K562 (cell line): ENCODE results near the gene RNF141. TPM values are rescaled to one million over a fixed set of nuclear protein-coding genes. Genes with fewer than 3 reads are reported as not detected.

ENCODE experiments used
- ADNP ChIP-seq: fragments of 200-800 bp; sonication (Bioruptor generic); IDR thresholded peaks from 2 replicates; pipeline ENCODE4 v1.6.1; 2016; ENCODE audit warnings: missing genetic modification characterization, missing compliant biosample characterization
- FOS ChIP-seq: IDR thresholded peaks from 3 replicates; pipeline ENCODE4 v1.6.1; 2011; ENCODE audit not compliant: insufficient read length; ENCODE audit errors: extremely low read depth
- LCOR ChIP-seq: sonication (generic); formaldehyde crosslinking; IDR thresholded peaks from 2 replicates; pipeline ENCODE4 v1.8.0; 2022; ENCODE audit warnings: mild to moderate bottlenecking, missing genetic modification reagents
- MAFF ChIP-seq: IDR thresholded peaks from 2 replicates; pipeline ENCODE4 v1.6.1; 2012; ENCODE audit warnings: low read length, improper control_type of control experiment
- MIER1 ChIP-seq: fragments of 450-650 bp; IDR thresholded peaks from 2 replicates; pipeline ENCODE4 v1.6.1; 2016; ENCODE audit warnings: antibody characterized with exemption, mild to moderate bottlenecking, low read depth
- PCBP1 ChIP-seq: fragments of 200-400 bp; formaldehyde crosslinking; IDR thresholded peaks from 2 replicates; pipeline ENCODE4 v1.6.1; 2018; ENCODE audit warnings: mild to moderate bottlenecking, low read depth, low read length; ENCODE audit not compliant: poor library complexity, severe bottlenecking
- RCOR1 ChIP-seq, 2 experiments: IDR thresholded peaks; 2 replicates each; pipeline ENCODE4 v1.6.1; 2012; ENCODE audit warnings: low read depth in 2 of 2, low read length in 2 of 2, borderline replicate concordance in 1 of 2, improper control_type of control experiment in 1 of 2
- ZNF146 ChIP-seq: IDR thresholded peaks from one replicate; pipeline ENCODE4 v1.6.1; 2018; ENCODE audit warnings: missing compliant biosample characterization; ENCODE audit not compliant: unreplicated experiment
- ZNF184 ChIP-seq: sonication (generic); formaldehyde crosslinking; IDR thresholded peaks from 2 replicates; pipeline ENCODE4 v1.5.0; 2020; ENCODE audit warnings: missing genetic modification reagents
- ZNF274 ChIP-seq: IDR thresholded peaks from 2 replicates; pipeline ENCODE4 v1.6.1; 2011; ENCODE audit warnings: low read depth, mild to moderate bottlenecking, low read length, moderate library complexity, borderline replicate concordance
- ZNF668 ChIP-seq: fragments of 250-450 bp; sonication (Bioruptor Pico); IDR thresholded peaks from 2 replicates; pipeline ENCODE4 v1.8.0; 2022; ENCODE audit warnings: mild to moderate bottlenecking, inconsistent platforms
- ZNF778 ChIP-seq: fragments of 450-650 bp; formaldehyde crosslinking; IDR thresholded peaks from 2 replicates; pipeline ENCODE4 v1.4.0; 2020; ENCODE audit warnings: mild to moderate bottlenecking, moderate library complexity
- polyA plus RNA-seq, 8 experiments: library from polyadenylated mRNA; depleted of rRNA in 4 of 8; stranded (reverse) in 5 of 8; unstranded in 3 of 8; fragments of >200 nt; fragmentation: Nextera tagmentation in 2 of 8; fragmentation: Illumina TruSeq in 1 of 8; extraction: Ambion mirVana in 2 of 8; extraction: Trizol in 1 of 8; gene quantifications; 2 replicates each; pipeline versions ENCODE4 v1.2.1 to v1.2.3, GENCODE V29; 2011 to 2014; ENCODE audit warnings: inconsistent platforms in 1 of 8, missing spikeins in 1 of 8
- total RNA-seq, 7 experiments: library from RNA; depleted of rRNA in 6 of 7; stranded (reverse); fragments of >200 nt in 6 of 7; fragmentation: Illumina TruSeq in 2 of 7; extraction: Trizol in 2 of 7; gene quantifications; 2 replicates each; pipeline versions ENCODE4 v1.2.1 to v1.2.3, GENCODE V29; 2011 to 2021; ENCODE audit warnings: low replicate concordance in 1 of 7
- TF ChIP-seq, protein P1 (sequence below): fragments of 250-450 bp; sonication (Bioruptor Pico); IDR thresholded peaks from 2 replicates; pipeline ENCODE4 v1.4.0; 2020; ENCODE audit warnings: mild to moderate bottlenecking, moderate library complexity
- TF ChIP-seq, protein P2 (sequence below): fragments of 250-450 bp; sonication (Bioruptor Pico); IDR thresholded peaks from 2 replicates; pipeline ENCODE4 v1.4.0; 2020; ENCODE audit warnings: mild to moderate bottlenecking, moderate library complexity
- TF ChIP-seq, protein P3 (sequence below): fragments of 250-450 bp; sonication (Bioruptor Pico); IDR thresholded peaks from 2 replicates; pipeline ENCODE4 v1.4.0; 2020; ENCODE audit warnings: mild to moderate bottlenecking
- TF ChIP-seq, protein P4 (sequence below): fragments of 250-450 bp; sonication (Bioruptor Pico); IDR thresholded peaks from 2 replicates; pipeline ENCODE4 v1.4.0; 2020; ENCODE audit warnings: mild to moderate bottlenecking, moderate library complexity, borderline replicate concordance
- TF ChIP-seq, protein P5 (sequence below), 2 experiments: IDR thresholded peaks; 2 replicates each; pipeline ENCODE4 v1.6.1; 2012; ENCODE audit warnings: improper control_type of control experiment in 2 of 2, low read depth in 2 of 2, low read length in 2 of 2, borderline replicate concordance in 1 of 2

Gene RNF141
- total and polyA plus RNA-seq, 9 of the 15 experiments (the other 6 are each of a cell fraction or from before 2014, with no cell fraction given), result 9.7 to 51.9 (median 18.9) TPM

DNA sequence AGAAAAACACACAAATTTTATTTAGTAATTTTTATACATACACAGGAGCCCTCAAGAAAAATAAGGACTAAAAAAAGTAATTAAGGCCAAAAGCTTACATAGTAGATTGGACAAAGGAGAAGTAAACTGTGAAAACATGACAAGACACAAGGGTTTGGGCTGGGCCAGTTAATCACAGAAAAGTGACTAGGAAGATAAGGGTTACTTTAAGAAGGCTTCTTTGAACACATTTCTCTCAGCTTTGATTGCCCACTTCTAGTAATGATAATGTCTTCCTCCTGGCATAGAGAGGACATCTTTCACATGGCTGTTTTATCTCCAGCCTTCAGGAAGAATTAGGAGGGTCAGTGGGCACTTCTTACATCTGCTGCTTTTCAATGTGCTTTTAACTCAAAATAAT is 3.4 kb downstream of the RNF141 start (continued):
- TF ChIP-seq ZNF668 (CRISPR knock-in tag), result no peak
- no peak for TF ChIP-seq ZNF778 (CRISPR knock-in tag)
- TF ChIP-seq, protein P1, sequence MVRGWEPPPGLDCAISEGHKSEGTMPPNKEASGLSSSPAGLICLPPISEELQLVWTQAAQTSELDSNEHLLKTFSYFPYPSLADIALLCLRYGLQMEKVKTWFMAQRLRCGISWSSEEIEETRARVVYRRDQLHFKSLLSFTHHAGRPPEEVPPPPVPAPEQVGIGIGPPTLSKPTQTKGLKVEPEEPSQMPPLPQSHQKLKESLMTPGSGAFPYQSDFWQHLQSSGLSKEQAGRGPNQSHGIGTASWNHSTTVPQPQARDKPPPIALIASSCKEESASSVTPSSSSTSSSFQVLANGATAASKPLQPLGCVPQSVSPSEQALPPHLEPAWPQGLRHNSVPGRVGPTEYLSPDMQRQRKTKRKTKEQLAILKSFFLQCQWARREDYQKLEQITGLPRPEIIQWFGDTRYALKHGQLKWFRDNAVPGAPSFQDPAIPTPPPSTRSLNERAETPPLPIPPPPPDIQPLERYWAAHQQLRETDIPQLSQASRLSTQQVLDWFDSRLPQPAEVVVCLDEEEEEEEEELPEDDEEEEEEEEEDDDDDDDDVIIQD (CRISPR knock-in tag), result no peak
- no peak for TF ChIP-seq MIER1
- TF ChIP-seq LCOR, result no peak
- TF ChIP-seq, protein P2, sequence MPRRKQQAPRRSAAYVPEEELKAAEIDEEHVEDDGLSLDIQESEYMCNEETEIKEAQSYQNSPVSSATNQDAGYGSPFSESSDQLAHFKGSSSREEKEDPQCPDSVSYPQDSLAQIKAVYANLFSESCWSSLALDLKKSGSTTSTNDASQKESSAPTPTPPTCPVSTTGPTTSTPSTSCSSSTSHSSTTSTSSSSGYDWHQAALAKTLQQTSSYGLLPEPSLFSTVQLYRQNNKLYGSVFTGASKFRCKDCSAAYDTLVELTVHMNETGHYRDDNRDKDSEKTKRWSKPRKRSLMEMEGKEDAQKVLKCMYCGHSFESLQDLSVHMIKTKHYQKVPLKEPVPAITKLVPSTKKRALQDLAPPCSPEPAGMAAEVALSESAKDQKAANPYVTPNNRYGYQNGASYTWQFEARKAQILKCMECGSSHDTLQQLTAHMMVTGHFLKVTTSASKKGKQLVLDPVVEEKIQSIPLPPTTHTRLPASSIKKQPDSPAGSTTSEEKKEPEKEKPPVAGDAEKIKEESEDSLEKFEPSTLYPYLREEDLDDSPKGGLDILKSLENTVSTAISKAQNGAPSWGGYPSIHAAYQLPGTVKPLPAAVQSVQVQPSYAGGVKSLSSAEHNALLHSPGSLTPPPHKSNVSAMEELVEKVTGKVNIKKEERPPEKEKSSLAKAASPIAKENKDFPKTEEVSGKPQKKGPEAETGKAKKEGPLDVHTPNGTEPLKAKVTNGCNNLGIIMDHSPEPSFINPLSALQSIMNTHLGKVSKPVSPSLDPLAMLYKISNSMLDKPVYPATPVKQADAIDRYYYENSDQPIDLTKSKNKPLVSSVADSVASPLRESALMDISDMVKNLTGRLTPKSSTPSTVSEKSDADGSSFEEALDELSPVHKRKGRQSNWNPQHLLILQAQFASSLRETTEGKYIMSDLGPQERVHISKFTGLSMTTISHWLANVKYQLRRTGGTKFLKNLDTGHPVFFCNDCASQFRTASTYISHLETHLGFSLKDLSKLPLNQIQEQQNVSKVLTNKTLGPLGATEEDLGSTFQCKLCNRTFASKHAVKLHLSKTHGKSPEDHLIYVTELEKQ (CRISPR knock-in tag), result no peak
- TF ChIP-seq, protein P3, sequence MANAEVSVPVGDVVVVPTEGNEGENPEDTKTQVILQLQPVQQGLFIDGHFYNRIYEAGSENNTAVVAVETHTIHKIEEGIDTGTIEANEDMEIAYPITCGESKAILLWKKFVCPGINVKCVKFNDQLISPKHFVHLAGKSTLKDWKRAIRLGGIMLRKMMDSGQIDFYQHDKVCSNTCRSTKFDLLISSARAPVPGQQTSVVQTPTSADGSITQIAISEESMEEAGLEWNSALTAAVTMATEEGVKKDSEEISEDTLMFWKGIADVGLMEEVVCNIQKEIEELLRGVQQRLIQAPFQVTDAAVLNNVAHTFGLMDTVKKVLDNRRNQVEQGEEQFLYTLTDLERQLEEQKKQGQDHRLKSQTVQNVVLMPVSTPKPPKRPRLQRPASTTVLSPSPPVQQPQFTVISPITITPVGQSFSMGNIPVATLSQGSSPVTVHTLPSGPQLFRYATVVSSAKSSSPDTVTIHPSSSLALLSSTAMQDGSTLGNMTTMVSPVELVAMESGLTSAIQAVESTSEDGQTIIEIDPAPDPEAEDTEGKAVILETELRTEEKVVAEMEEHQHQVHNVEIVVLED (CRISPR knock-in tag), result no peak
- peak in 1 of 2 experiments; percentile 63; a peak in 1 of 4 replicates for TF ChIP-seq RCOR1 (IDR thresholded peaks at IDR 0.05; ENCODE audit: borderline replicate concordance in 1 of 2, low read depth in 2 of 2, low read length in 2 of 2)
- TF ChIP-seq, protein P4, sequence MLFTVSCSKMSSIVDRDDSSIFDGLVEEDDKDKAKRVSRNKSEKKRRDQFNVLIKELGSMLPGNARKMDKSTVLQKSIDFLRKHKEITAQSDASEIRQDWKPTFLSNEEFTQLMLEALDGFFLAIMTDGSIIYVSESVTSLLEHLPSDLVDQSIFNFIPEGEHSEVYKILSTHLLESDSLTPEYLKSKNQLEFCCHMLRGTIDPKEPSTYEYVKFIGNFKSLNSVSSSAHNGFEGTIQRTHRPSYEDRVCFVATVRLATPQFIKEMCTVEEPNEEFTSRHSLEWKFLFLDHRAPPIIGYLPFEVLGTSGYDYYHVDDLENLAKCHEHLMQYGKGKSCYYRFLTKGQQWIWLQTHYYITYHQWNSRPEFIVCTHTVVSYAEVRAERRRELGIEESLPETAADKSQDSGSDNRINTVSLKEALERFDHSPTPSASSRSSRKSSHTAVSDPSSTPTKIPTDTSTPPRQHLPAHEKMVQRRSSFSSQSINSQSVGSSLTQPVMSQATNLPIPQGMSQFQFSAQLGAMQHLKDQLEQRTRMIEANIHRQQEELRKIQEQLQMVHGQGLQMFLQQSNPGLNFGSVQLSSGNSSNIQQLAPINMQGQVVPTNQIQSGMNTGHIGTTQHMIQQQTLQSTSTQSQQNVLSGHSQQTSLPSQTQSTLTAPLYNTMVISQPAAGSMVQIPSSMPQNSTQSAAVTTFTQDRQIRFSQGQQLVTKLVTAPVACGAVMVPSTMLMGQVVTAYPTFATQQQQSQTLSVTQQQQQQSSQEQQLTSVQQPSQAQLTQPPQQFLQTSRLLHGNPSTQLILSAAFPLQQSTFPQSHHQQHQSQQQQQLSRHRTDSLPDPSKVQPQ, result no peak
- TF ChIP-seq, protein P5, sequence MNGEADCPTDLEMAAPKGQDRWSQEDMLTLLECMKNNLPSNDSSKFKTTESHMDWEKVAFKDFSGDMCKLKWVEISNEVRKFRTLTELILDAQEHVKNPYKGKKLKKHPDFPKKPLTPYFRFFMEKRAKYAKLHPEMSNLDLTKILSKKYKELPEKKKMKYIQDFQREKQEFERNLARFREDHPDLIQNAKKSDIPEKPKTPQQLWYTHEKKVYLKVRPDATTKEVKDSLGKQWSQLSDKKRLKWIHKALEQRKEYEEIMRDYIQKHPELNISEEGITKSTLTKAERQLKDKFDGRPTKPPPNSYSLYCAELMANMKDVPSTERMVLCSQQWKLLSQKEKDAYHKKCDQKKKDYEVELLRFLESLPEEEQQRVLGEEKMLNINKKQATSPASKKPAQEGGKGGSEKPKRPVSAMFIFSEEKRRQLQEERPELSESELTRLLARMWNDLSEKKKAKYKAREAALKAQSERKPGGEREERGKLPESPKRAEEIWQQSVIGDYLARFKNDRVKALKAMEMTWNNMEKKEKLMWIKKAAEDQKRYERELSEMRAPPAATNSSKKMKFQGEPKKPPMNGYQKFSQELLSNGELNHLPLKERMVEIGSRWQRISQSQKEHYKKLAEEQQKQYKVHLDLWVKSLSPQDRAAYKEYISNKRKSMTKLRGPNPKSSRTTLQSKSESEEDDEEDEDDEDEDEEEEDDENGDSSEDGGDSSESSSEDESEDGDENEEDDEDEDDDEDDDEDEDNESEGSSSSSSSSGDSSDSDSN (IDR thresholded peaks at IDR 0.05; ENCODE audit: borderline replicate concordance in 1 of 2, low read depth in 2 of 2, low read length in 2 of 2), result no peak
- TF ChIP-seq ADNP (tag), result no peak
- TF ChIP-seq MAFF, result no peak
- no peak for TF ChIP-seq FOS
- TF ChIP-seq ZNF274, result no peak
- no peak for TF ChIP-seq PCBP1
- TF ChIP-seq ZNF146, result no peak
- no peak for TF ChIP-seq ZNF184 (CRISPR knock-in tag)
